PC-3 (cell line): ENCODE measurements around the gene CD44. TPM values are rescaled to one million over a fixed set of nuclear protein-coding genes. Genes with fewer than 3 reads are reported as not detected.

Experiments used
- ATAC-seq: fragments of 200-7000 bp; cut with Tn5 transposase; 2 replicates; pipeline ENCODE4 v1.9.1; 2020; ENCODE audit warnings: mild to moderate bottlenecking, moderate library complexity
- BruUV-seq: library from RNA; stranded (reverse); fragments of 400-500 nt; replicated peaks from 2 replicates; lab custom pipeline; 2021; lab: Mats Ljungman, UMichigan
- CTCF ChIA-PET: fragments of 300-600 bp; sonication (Branson Sonifier 250); formaldehyde crosslinking; loops from one replicate; lab custom pipeline; 2022; ENCODE audit warnings: antibody characterized with exemption; lab: Charles Lee
- POLR2A ChIA-PET: fragments of 300-600 bp; sonication (Branson Sonifier 250); formaldehyde crosslinking; loops from one replicate; lab custom pipeline; 2022; ENCODE audit warnings: antibody characterized with exemption; ENCODE audit not compliant: unreplicated experiment; lab: Charles Lee
- DNase-seq: peaks from one replicate; pipeline ENCODE4 v3.0.0-alpha.2; 2015
- H2AFZ ChIP-seq: fragments of 300-600 bp; sonication (generic); 2 replicates; pipeline ENCODE4 v1.6.0; 2016; ENCODE audit warnings: antibody characterized with exemption, low read length
- H3F3A ChIP-seq: fragments of 300-600 bp; sonication (generic); one replicate; pipeline ENCODE4 v1.6.0; 2017; ENCODE audit warnings: antibody characterized with exemption, low read length, control low read depth, mild to moderate bottlenecking; ENCODE audit not compliant: unreplicated experiment
- H3K27ac ChIP-seq: fragments of 300-600 bp; sonication (generic); 2 replicates; pipeline ENCODE4 v1.5.1; 2016; ENCODE audit warnings: mild to moderate bottlenecking, low read length
- H3K27me3 ChIP-seq: fragments of 300-600 bp; sonication (generic); 2 replicates; pipeline ENCODE4 v1.6.1; 2016; ENCODE audit warnings: low read length, mixed read lengths
- H3K36me3 ChIP-seq: fragments of 300-600 bp; sonication (generic); 2 replicates; pipeline ENCODE4 v1.6.1; 2016; ENCODE audit warnings: low read depth, mixed run types, low read length, mixed read lengths
- H3K4me1 ChIP-seq: fragments of 300-600 bp; sonication (generic); 2 replicates; pipeline ENCODE4 v1.5.1; 2016; ENCODE audit warnings: low read length; ENCODE audit not compliant: insufficient read depth
- H3K4me2 ChIP-seq: fragments of 300-600 bp; sonication (generic); 2 replicates; pipeline ENCODE4 v1.6.0; 2016; ENCODE audit warnings: low read length
- H3K4me3 ChIP-seq: fragments of 300-600 bp; sonication (generic); 2 replicates; pipeline ENCODE4 v1.5.1; 2016; ENCODE audit warnings: mild to moderate bottlenecking, low read length, mixed read lengths
- H3K79me2 ChIP-seq: fragments of 300-600 bp; sonication (generic); 2 replicates; pipeline ENCODE4 v1.6.1; 2017; ENCODE audit warnings: low read length, mixed read lengths
- H3K9ac ChIP-seq: fragments of 300-600 bp; sonication (generic); 2 replicates; pipeline ENCODE4 v1.6.0; 2016; ENCODE audit warnings: mild to moderate bottlenecking, low read length
- H3K9me2 ChIP-seq: fragments of 300-600 bp; sonication (generic); replicated peaks from 2 replicates; pipeline ENCODE4 v1.6.1; 2016; ENCODE audit warnings: mixed run types, low read length, mixed read lengths
- H3K9me3 ChIP-seq: fragments of 300-600 bp; sonication (generic); 2 replicates; pipeline ENCODE4 v1.6.1; 2016; ENCODE audit warnings: low read length, mixed read lengths
- H4K20me1 ChIP-seq: fragments of 300-600 bp; sonication (generic); 2 replicates; pipeline ENCODE4 v1.6.1; 2016; ENCODE audit warnings: low read length, mixed read lengths
- CTCF ChIP-seq: fragments of 300-600 bp; sonication (generic); conservative IDR thresholded peaks from 2 replicates; pipeline ENCODE4 v1.5.1; 2017; ENCODE audit warnings: antibody characterized with exemption, low read depth, mild to moderate bottlenecking, low read length
- EZH2 ChIP-seq: fragments of 300-600 bp; sonication (generic); IDR thresholded peaks from one replicate; pipeline ENCODE4 v1.6.1; 2017; ENCODE audit warnings: antibody characterized with exemption, mild to moderate bottlenecking, low read length; ENCODE audit not compliant: unreplicated experiment
- EZH2phosphoT487 ChIP-seq: fragments of 300-600 bp; sonication (generic); IDR thresholded peaks from 2 replicates; pipeline ENCODE4 v1.6.1; 2018; ENCODE audit warnings: mild to moderate bottlenecking, antibody characterized with exemption, low read length, borderline replicate concordance
- intact Hi-C: fragments of 100-400 bp; cut with micrococcal nuclease; formaldehyde crosslinking; loops from 2 replicates; pipeline ENCODE4 v1.9.0; 2023
- total RNA-seq: library from RNA; depleted of rRNA; stranded (reverse); fragments of >200 nt; gene quantifications from 2 replicates; pipeline ENCODE4 v1.2.3, GENCODE V29; 2014

Gene CD44
- total RNA-seq, 1 experiment from 2014 or later, result 181 TPM

- Histone ChIP-seq H3F3A (no peaks in the 10 kb centered on the region), H3K4me3 (no peak overlapping the region), H3K27me3 (no peaks in the 10 kb centered on the region), H3K79me2 (peaks cover 100% of the 10 kb centered on the region), H3K9me3 (no peaks in the 10 kb centered on the region), H3K36me3 (peaks cover 83% of the 10 kb centered on the region), H3K9ac (no peak overlapping the region), H3K4me2 (no peak overlapping the region), H4K20me1 (peaks cover 94% of the 10 kb centered on the region), H3K4me1 (no peaks in the 10 kb centered on the region; the same call in 1 of the 2 replicates), H2AFZ (no peak overlapping the region), H3K27ac (no peak overlapping the region), H3K9me2 (no peaks in the 10 kb centered on the region)
- CTCF ChIA-PET, result no interaction called here
- POLR2A ChIA-PET, result no interaction called here
- DNase-seq, result no peak
- no peak for ATAC-seq
- BruUV-seq, result no TSS peak
- TF ChIP-seq CTCF (no peak), EZH2 (no peak), EZH2phosphoT487 (no peak)
- intact Hi-C loops, result no loop called here
Measured at GRCh38 chr11:35152575-35152974, 13.6 kb downstream of the CD44 start.

- Histone ChIP-seq H3K4me1 (no peaks in the 10 kb centered on the region; the same call in 1 of the 2 replicates), H2AFZ (no peak overlapping the region), H3F3A (no peaks in the 10 kb centered on the region), H3K27me3 (no peaks in the 10 kb centered on the region), H3K9me3 (no peaks in the 10 kb centered on the region), H3K4me2 (no peak overlapping the region), H3K27ac (no peak overlapping the region), H3K9me2 (no peaks in the 10 kb centered on the region), H4K20me1 (peaks cover 97% of the 10 kb centered on the region), H3K36me3 (peaks cover 85% of the 10 kb centered on the region), H3K9ac (no peak overlapping the region), H3K4me3 (no peak overlapping the region), H3K79me2 (peaks cover 100% of the 10 kb centered on the region)
- ChIA-PET CTCF (no interaction called here), POLR2A (no interaction called here)
- TF ChIP-seq EZH2phosphoT487 (no peak), CTCF (no peak), EZH2 (no peak)
- no TSS peak for BruUV-seq
- intact Hi-C loops, result no loop called here
- DNase-seq (no peak), ATAC-seq (no peak)
Measured at GRCh38 chr11:35153280-35153679, 14.3 kb downstream of the CD44 start.

GRCh38 chr11:35154952-35155351 lies 16.0 kb downstream of the CD44 start:
- POLR2A ChIA-PET, result interaction anchor here (0.5 kb wide), 1 partner anchor 9 kb away, joined by 3 read pairs; no protein-coding TSS in a partner anchor
- BruUV-seq, result no TSS peak
- no peak for TF ChIP-seq CTCF
- no peak for TF ChIP-seq EZH2
- TF ChIP-seq EZH2phosphoT487, result no peak
- CTCF ChIA-PET, result no interaction called here
- Histone ChIP-seq H3K79me2 (peaks cover 100% of the 10 kb centered on the region), H3K27ac (no peak overlapping the region), H3F3A (no peaks in the 10 kb centered on the region), H4K20me1 (peaks cover 97% of the 10 kb centered on the region), H3K4me3 (no peak overlapping the region), H3K4me2 (no peak overlapping the region), H3K27me3 (no peaks in the 10 kb centered on the region), H3K4me1 (no peaks in the 10 kb centered on the region; the same call in 1 of the 2 replicates), H3K9me2 (no peaks in the 10 kb centered on the region), H2AFZ (no peak overlapping the region), H3K9ac (no peak overlapping the region), H3K36me3 (peaks cover 85% of the 10 kb centered on the region), H3K9me3 (no peaks in the 10 kb centered on the region)
- ATAC-seq (no peak), DNase-seq (no peak)
- intact Hi-C loops, result no loop called here
